MM.1S (cell line): ENCODE measurements around the gene USP12.

ENCODE experiments used
- EZH2 ChIP-seq: fragments of 300-600 bp; sonication (generic); optimal IDR thresholded peaks from 2 replicates; pipeline ENCODE3; 2017; ENCODE audit warnings: low read depth, mild to moderate bottlenecking, antibody characterized with exemption, low read length, mixed read lengths
- TF ChIP-seq, protein P1 (sequence below): fragments of 300-600 bp; sonication (generic); IDR thresholded peaks from 2 replicates; pipeline ENCODE4 v1.5.1; 2016; ENCODE audit warnings: antibody characterized with exemption, low read length, mixed read lengths

DNA sequence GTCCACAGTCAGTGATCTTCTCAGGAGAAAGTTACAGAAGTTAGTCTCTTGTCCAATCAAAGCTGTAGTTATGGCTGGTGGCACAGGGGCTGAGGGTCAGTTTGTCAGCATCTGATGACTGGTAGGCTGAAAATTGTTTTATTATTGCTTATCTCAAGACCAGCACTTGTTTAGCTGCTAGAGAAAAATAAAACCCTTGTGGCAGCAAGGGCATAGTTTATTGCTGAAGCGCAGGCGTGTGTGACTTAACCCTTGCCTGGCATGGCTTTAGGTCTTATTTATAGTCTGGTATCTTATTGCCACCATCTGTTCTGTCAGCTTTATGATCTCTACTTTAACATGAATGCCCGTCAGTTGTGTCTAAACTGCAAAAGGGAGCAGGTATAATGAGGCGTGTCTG is 154.7 kb downstream of the USP12 start:
- TF ChIP-seq, protein P1, sequence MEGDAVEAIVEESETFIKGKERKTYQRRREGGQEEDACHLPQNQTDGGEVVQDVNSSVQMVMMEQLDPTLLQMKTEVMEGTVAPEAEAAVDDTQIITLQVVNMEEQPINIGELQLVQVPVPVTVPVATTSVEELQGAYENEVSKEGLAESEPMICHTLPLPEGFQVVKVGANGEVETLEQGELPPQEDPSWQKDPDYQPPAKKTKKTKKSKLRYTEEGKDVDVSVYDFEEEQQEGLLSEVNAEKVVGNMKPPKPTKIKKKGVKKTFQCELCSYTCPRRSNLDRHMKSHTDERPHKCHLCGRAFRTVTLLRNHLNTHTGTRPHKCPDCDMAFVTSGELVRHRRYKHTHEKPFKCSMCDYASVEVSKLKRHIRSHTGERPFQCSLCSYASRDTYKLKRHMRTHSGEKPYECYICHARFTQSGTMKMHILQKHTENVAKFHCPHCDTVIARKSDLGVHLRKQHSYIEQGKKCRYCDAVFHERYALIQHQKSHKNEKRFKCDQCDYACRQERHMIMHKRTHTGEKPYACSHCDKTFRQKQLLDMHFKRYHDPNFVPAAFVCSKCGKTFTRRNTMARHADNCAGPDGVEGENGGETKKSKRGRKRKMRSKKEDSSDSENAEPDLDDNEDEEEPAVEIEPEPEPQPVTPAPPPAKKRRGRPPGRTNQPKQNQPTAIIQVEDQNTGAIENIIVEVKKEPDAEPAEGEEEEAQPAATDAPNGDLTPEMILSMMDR: no peak
- TF ChIP-seq EZH2: no peak
